ENCODE results near the gene DMRT1.

The DMRT1 gene

DNA sequence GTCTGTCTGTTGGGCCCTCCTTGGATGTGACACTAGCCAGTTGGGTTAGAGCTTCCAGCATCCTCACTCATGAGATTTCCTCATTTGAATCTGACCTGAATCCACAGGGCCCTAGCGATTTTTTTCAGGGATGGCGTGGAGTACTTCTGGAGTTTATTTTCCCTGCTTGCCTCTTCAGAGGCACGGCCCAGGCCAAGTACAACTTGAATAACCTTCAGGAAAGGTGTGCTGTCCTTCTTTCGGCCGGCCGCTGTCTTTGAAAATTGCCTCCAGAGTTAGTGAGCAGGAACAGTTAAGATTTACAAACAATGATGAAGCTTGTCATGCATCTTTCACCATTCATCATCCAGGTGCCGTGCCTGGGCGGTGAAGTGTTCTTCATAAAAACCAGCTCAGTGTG is 85.5 kb downstream of the DMRT1 start:
- DNase-seq, result no peak

DNA sequence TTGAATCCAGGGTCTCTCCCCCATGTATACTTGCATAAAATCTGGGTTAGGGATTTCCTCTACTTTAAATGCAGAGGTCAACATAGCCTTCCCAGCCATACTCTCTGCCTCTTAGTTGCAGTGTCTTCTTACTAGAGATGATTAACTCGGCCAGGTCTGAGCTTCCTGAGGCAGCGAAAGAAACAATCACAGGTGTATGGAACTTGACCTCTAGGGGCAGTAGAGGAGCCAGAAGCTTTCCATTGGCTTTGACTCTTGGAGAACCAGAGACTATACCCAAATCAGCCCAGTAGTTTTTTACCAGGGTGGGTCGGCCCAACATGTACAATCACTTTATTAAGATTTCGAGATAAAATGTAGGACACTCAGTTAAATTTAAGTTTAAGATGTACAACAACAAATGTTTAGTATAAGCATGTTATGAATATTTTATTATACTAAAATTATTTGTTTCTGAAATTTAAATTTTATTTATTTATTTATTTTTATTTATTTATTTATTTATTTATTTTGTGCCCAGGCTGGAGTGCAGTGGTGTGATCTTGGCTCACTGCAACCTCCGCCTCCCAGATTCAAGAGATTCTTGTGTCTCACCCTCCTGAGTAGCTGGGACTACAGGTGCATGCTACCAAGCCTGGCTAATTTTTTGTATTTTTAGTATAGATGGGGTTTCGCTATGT is 87.0 kb downstream of the DMRT1 start:
- DNase-seq, result no peak

DNA sequence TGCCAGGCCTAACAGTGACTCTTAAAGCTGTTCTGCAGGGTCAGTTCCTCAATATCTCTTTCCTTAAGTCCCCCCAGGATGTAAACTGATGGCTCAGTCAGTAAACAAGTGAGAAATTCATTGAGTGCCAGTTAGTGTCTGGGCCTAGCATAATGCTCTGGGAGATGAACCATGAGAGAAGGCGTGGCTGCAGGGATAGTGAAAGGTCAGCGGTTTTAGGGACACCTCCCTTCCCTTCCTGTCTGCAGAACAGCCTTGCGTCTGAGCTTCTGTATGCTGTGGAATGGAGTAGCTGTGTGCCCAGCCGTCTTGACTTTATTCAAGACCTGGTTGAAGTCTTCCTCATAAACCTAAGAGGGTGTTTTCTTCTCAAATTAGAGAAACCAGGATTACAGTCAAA is 88.2 kb downstream of the DMRT1 start:
- no peak for DNase-seq

DNA sequence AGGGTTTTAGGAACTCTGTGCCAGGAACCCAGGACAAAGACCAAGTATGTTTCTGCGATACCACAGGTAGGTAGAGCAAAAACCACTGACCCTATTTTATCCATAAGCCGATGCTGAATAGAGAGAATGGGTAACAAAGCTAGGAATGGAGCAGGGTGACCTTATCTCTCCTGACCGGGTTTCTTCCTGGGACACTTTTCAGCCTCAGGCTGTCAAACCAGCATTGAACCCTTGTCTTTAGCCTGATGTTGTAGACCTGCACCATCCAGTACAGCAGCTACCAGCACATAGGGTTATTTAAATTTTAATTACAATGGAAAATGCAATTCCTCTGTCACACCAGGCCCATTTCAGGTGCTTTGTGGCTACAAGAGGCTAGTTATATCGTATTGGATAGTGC is 91.9 kb downstream of the DMRT1 start:
- no peak for DNase-seq

DNA sequence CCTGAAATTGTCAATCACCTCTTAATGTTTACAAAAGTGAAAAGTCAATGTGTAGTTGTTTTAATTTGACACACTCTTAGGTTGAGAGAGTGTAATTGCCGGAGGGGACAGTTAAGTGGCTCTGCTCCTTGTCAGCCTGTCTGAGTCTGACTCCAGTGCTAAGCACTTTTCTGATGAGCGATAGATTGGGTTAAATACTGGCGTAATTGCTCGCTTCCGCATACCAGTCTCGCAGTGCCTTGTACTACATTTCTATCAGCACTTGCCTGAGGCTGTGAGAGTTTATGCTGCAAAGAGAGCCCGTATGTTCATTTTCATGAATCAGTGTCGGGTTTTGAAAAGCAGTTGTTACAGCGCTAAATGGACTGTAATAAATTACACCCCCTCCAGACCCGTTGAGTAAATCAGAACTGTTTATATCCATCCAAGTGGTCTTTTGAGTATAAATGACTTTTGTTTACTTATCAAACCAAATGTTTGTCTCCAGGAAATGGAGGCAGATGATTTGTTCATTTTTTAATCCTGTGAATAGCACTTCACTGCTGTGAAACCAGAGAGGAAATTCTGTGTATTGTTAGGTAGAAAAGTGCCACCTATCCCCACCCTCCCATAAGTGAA is 94.0 kb downstream of the DMRT1 start:
- DNase-seq, result no peak

DNA sequence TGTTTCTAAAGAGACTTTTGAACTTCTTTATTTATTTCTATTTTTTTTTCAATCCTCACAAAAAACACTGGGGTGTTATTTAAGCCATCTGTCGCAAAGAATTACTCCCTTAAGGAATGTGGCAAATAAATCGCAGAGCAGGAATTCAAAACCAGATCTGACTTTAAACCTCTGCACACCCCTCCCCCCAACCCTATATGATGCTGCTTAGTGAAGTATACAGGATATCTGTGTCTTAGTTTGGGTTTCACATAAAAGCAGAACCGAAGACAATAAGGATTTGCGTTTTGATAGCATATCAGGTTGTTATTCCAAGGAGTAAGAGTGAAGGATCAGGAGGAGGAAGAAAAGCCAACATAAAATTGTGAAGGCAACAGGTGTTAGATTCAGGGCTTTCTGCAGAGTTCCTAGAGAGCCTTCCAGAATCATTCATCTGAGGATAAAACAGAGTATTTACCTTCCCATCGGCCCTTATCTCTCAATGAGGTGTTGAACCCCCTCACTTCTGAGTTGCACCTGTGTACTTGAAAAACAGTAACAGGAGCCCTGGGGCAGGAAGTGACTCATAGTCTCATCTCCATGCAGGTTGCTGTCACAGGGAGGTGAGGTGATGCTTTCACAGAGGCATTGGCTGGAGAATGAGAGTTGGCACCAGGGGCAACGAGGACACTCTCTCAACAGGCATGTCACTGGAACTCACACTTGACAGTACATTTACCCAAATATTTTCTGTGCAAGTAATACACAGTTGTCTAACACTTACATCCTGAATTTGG is 101.5 kb downstream of the DMRT1 start:
- DNase-seq, result no peak

DNA sequence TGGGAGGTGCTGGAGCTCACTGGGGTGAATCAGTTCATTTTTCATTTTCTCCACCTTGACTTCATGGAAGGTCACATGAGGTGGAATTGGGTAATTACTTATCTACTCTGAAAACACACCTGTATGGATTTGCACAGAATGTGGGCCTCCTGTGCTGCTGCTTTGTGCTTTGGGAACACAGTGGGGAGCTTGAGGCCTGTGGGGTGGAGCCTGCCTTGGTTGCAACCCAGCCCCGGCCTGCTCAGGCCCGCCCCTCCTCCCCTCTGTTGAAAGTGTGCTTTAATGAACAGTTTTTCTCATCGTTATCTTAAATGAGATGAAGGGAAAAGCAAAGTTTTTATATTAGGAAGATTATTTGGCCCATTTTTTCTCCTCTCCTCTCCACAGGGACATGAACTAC is 106.5 kb downstream of the DMRT1 start:
- no peak for DNase-seq

DNA sequence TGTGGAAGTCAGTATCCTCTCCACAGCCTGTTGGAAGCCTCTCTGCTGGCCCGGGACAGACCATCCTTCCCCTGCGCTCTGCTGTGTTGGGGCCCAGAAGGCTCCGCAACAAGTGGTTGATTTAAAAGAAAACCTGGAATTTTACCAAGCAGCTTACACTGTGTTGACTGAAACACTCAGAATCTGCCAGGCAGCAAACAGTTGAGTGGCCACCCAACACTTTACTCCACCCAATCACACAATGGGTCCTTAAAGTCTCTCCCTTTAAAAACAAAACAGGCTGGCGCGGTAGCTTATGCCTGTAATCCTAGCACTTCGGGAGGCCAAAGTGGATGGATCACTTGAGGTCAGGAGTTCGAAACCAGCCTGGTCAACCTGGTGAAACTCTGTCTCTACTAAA is 107.0 kb downstream of the DMRT1 start:
- no peak for DNase-seq

DNA sequence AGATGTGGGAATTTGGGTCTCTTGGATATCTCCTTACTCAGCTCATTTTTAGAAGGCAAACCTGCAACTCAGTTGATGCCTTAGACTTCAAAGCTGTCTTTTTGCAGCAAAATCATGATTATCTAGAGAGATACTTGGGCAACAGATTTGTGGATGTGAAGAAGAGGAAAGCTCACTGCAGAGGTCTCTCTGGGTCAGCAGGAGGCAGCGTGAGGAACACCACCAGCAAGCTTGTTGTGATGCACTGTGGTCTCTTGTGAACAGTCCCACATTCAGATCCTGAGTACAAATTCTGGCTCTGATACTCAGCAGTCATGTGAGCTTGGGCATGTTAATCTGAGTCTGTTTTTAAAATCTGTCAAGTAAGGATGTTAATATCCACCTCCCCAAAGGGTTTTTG is 108.6 kb downstream of the DMRT1 start:
- no peak for DNase-seq

DNA sequence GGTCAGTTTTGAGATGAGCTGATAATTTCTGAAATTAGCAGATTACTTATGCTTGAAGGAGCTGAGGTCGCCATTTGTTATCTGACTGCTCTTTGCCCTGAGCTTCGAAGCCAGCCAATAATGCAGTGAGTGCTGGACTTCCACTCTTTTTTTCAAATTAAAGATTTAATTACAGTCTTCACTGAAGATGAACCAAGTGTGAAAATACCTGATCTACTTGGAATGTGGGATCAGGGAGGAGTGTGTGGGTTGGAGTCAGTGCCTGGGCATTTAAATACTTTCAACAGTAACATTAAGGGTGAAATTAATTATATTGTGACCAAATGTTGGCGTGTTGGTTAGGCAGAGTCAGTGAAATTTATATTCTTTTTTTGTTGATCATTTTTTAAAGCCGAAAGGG is 111.0 kb downstream of the DMRT1 start:
- no peak for DNase-seq

DNA sequence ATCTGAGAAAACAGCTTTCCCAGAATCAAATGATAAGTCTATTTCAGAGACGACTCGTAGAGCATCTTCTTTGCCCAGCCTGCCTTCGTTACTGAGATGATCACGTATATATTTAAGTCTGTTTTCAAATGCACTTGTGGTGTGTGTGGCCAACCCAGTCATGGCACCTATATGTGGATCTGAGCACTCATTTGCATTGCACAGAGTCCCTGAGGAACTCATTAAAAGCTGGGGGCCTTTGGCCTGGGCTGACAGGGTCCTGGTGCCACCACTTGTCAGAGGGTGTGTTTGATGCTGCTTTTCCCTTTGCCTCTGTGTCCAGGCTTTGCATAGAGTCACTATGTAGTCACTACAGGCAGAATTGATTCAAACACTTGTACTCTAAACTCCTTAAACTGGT is 117.6 kb downstream of the DMRT1 start:
- no peak for DNase-seq

DNA sequence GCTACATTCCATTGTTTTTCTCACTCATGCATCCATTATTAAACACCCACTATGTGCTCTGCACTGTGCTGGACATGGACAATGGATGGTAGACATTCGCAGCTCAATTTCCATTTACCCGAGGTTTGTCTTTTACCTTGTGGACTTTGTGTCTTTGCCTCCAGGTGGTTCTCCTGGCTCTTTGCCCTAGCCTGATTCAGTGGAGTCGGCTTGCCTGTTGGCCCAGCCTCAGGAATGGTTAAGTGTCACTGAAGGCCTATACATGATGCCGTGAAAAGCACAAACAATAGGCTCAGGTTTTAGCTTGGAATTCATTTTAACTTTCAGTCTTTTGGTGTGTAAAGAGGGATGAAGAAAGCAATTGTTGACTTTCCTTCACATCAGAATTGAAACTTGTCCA is 118.4 kb downstream of the DMRT1 start:
- no peak for DNase-seq

DNA sequence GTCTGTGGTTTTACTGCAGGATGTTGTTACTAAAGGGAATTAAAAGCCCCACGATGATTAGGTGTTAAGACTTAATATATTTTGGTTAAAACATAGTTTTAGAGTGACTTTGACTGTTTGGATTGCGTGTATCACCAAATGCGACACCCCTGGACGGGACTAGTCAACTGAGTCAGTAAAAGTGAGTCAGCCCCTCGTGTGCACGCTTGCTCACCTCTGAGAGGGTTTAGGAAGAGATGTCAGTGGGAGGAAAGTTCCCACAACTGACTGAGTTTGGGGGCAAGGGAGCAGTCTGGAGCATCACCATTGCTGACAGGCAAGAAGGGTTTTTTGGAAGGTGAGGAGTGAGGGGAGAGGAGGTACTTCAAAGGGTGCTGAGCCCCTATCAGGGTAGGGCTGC is 120.5 kb downstream of the DMRT1 start:
- no peak for DNase-seq

DNA sequence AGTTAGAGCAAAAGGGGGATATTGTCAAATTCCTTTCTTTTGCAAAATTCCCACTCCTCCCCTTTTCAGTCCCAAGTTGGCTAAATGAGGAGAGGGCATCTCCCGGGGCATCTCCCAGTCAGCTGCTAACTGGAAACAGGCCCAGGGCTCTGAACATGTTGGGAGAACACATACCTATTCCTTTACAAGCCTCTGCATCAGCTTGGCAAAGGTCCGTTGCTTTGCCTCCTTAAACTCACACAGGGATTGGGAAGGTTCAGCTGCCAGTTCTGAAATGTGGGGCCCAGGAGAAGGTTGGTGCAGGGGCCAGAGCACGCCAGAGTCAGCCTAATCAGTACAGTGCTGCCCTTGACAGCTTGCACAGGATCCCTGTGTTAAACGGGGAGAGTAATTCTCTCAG is 124.0 kb downstream of the DMRT1 start:
- no peak for DNase-seq

DNA sequence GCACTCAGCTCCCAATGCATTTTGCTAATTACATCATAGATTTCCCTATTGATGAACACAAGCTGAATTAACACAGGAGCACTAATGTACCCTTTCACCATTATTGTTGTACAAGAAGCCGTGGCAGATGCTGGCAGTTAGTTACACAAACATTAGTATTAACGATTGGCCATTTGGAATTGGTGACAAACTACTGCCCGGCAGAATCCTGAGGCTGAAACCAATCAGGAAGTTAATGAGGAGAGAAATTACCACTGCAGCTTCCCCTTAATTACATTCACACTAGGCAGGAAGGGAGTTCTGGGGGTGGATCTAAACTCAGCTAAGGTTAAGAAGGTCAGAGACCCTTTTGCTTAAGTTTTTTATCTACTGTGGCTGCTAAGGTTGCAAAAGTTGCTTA is 125.4 kb downstream of the DMRT1 start:
- DNase-seq, result no peak

DNA sequence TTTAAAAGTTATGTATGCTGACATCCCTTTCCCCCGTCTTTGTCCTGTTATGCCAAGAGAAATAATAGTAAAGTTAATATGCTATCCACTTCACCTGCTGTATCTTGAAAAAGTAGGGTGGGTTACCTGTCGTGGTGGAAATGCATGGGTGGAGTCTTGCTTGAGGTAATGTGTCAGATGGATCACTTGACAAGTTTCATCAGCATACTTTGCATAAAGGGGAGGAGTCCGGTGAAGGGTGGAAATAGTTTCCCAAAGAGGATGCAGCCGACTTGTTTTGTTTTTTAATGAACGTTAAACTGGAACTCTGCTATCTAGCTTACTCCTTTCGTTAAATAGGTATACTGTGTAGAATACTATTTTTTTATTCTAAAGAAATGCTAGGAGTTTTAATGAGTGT is 125.9 kb downstream of the DMRT1 start:
- DNase-seq, result no peak

DNA sequence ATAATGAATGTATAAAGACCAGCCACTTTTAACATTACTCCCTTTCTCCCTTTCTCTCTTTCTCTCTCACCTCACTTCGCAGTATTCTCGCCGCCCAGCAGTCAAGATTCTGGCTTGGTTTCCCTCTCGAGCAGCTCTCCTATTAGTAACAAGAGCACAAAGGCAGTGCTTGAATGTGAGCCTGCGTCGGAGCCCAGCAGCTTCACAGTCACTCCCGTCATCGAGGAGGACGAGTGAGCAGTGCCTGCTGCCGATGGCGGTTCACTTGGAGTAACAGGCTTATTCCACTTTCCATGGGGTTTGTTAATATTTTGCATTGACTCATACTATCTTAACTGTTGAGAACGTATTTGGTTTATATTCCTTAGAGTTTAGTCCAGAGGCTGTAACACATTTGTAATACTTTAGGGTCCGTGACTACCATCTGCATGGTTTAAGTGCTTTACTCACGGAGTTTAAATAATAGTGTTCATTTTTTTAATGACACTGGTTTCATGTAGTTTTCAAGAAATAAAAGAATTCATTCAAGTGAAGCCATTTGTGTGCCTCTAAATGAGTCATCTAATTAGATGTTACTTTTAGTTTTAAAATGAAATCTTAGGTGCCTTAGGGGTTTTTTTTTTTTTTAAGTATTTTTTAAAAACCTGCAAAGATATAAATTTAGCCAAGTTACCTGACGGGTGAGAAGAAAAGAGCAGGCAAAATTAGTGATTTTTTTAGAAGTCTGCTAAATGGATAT is 126.6 kb downstream of the DMRT1 start:
- no peak for DNase-seq

DNA sequence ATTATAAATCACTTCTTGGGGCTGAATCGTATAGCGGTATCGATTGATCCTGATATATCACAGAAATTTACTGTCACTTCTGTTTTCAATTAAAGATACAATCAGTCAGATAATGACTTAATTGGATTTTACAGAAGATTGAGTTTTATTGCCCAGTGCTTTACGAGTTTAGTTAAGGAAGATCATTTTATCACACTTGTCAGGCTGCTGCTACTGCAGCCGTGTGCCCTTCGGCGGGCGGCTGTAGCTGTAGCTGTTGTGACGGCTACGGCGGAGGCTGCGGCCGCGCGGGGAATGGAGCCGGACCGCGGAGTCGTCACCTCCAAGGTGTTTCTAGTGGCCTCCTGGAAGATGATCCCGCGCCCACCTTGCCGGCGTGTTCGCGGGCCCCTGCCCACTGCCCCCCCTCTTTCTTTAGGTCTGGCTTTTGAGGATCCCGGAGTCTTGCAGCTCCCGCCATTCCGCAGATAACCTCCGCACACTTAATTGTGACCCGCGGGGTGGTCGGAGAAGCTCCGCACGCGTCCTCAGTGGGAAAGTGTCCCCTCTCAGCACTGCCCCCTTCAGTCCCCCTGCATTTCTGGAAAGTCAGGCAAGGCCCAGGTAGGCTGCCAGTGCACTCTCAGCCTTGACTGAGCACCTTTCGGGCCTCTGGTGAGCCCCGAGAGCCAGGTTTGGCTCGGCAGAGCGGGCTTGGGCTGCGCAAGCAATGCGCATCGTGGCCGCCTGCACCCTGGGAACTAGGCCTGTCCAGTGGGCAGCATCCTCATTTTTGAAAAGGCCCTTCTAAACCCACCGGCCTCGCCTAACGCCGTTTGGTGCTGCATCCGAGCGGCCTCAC is 128.0 kb downstream of the DMRT1 start:
- no peak for DNase-seq

DNA sequence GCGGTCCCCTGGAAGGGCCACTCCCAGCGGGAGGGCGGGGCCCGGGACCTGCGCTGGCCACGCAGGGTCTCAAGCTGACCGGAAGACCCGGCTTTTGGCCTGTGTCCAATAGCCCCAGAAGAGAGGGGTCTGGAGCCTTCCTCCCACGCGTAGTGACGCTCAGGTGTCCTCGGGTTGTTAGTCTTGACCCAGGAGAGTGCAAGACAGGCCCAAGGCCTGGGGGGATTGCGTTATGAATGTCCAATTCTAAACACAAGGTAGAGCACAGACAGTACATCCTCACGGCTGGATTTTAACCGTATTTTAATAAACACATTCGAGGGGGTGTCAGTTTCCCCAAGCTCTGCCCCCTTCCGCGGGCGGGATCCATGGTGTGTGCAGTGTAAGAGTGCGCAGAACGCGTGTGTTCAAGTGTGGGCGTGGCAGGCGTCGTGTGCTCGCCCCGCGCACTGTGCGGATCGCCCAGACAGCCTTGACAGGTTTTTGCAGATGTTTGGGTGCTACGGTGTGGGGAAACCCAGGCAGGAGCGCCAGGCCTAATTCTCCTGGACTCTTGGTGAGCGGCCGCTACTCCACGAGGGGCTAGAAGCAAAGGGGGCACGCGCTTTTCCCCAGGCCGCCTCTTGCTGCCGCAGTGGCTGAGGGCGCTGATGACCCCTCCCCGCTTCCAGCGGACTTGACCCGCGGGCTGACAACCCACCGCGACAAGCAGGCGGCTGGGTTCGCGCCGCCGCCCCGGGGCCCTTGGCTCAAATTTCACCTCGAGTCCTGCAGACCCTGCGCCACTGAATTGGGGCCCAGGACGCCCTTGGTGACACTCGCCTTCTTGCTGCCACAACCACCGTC is 128.9 kb downstream of the DMRT1 start:
- no peak for DNase-seq

DNA sequence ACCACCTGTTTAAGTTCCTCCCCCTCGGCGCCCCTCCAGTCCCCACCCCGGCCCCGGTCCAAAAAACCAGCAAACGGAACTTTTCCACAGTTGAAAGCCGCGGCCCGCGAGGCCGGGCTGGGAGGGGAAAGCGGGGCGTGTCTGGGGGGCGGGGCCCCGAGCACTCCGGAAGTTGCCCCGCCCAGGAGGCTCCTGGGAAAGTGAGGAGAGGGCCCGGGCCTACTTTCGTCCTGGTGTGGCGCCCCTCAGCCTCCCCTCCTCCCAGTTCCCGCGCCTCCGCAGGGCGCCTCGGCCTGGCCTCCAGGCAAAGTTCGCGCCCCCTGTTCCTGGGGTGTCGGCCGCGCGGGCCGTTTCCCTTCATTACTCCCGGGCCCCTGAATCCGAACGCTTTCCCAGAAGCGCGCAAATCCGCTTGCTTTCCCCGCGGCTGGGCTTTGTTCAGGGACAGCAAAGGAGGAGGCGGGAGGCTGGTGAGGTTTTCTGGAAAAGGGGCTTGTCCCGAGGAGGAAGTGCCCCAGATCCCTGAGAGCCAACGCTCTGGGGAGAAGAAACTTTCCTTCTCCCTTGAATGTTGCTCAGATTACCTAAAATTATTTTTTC is 130.5 kb downstream of the DMRT1 start:
- DNase-seq, result no peak
